Trophoblast cell (in vitro differentiated cells and primary cell): Measurements from ENCODE around the gene CHST5. TPM values are rescaled to one million over a fixed set of nuclear protein-coding genes. Genes with fewer than 3 reads are reported as not detected.

Experiments used
- DNase-seq, 2 donors: peaks; one replicate each; pipeline ENCODE4 v3.0.0-alpha.2; 2016
- H2AFZ ChIP-seq: 2 replicates; pipeline ENCODE4 v1.6.1; 2013; ENCODE audit warnings: low read length, moderate library complexity, mild to moderate bottlenecking; ENCODE audit not compliant: insufficient read depth, poor library complexity
- H2AK5ac ChIP-seq: 2 replicates; pipeline ENCODE4 v1.6.1; 2013; ENCODE audit warnings: mild to moderate bottlenecking, low read length
- H2BK120ac ChIP-seq: 2 replicates; pipeline ENCODE4 v1.6.1; 2013; ENCODE audit warnings: low read length, mild to moderate bottlenecking, moderate library complexity; ENCODE audit not compliant: insufficient read depth, poor library complexity
- H2BK12ac ChIP-seq: 2 replicates; pipeline ENCODE4 v1.6.1; 2013; ENCODE audit warnings: mild to moderate bottlenecking, low read length, moderate library complexity
- H2BK5ac ChIP-seq: 2 replicates; pipeline ENCODE4 v1.6.1; 2013; ENCODE audit warnings: low read length, low read depth, moderate library complexity, mild to moderate bottlenecking; ENCODE audit not compliant: poor library complexity
- H3K14ac ChIP-seq: 2 replicates; pipeline ENCODE4 v1.6.1; 2013; ENCODE audit warnings: mild to moderate bottlenecking, low read length
- H3K18ac ChIP-seq: 2 replicates; pipeline ENCODE4 v1.6.1; 2013; ENCODE audit warnings: mild to moderate bottlenecking, low read length
- H3K23ac ChIP-seq: 2 replicates; pipeline ENCODE4 v1.6.1; 2013; ENCODE audit warnings: low read length
- H3K27ac ChIP-seq: 2 replicates; pipeline ENCODE4 v1.5.1; 2013; ENCODE audit warnings: low read depth, mild to moderate bottlenecking, inconsistent platforms, low read length, moderate library complexity
- H3K27me3 ChIP-seq: 2 replicates; pipeline ENCODE4 v1.6.1; 2013; ENCODE audit warnings: inconsistent platforms, mild to moderate bottlenecking, low read length, moderate library complexity; ENCODE audit not compliant: insufficient read depth
- H3K36me3 ChIP-seq, 2 experiments: 1 replicate in 1 of 2; 2 replicates in 1 of 2; pipeline ENCODE4 v1.6.1; 2013; ENCODE audit warnings: low read length in 2 of 2, mild to moderate bottlenecking in 2 of 2, moderate library complexity in 1 of 2; ENCODE audit not compliant: insufficient read depth in 2 of 2, control insufficient read depth in 1 of 2
- H3K4ac ChIP-seq: 2 replicates; pipeline ENCODE4 v1.6.1; 2013; ENCODE audit warnings: low read depth, mild to moderate bottlenecking, low read length, moderate library complexity
- H3K4me1 ChIP-seq, 2 experiments: 1 replicate in 1 of 2; 2 replicates in 1 of 2; pipeline ENCODE4 v1.6.1; 2013; ENCODE audit warnings: low read length in 2 of 2, mild to moderate bottlenecking in 2 of 2, moderate library complexity in 1 of 2; ENCODE audit not compliant: insufficient read depth in 2 of 2, control insufficient read depth in 1 of 2
- H3K4me2 ChIP-seq: 2 replicates; pipeline ENCODE4 v1.6.1; 2013; ENCODE audit warnings: inconsistent platforms, mild to moderate bottlenecking, low read length, moderate library complexity
- H3K4me3 ChIP-seq: 2 replicates; pipeline ENCODE4 v1.5.1; 2013; ENCODE audit warnings: mild to moderate bottlenecking, low read depth, low read length, inconsistent platforms
- H3K79me1 ChIP-seq: one replicate; pipeline ENCODE4 v1.6.1; 2013; ENCODE audit warnings: low read length
- H3K79me2 ChIP-seq: 2 replicates; pipeline ENCODE4 v1.6.1; 2013; ENCODE audit warnings: low read length, mild to moderate bottlenecking; ENCODE audit not compliant: control insufficient read depth, insufficient read depth, poor library complexity
- H3K9ac ChIP-seq: 2 replicates; pipeline ENCODE4 v1.6.1; 2013; ENCODE audit warnings: mild to moderate bottlenecking, low read length
- H3K9me3 ChIP-seq: 2 replicates; pipeline ENCODE4 v1.6.1; 2013; ENCODE audit warnings: low read depth, mild to moderate bottlenecking, control low read depth, inconsistent platforms, low read length; ENCODE audit not compliant: insufficient read depth
- H4K12ac ChIP-seq: 2 replicates; pipeline ENCODE4 v1.6.1; 2013; ENCODE audit warnings: low read depth, mild to moderate bottlenecking, low read length, moderate library complexity
- H4K8ac ChIP-seq: 2 replicates; pipeline ENCODE4 v1.6.1; 2013; ENCODE audit warnings: low read depth, mild to moderate bottlenecking, low read length, moderate library complexity
- H4K91ac ChIP-seq: one replicate; pipeline ENCODE4 v1.6.1; 2013; ENCODE audit warnings: low read depth, mild to moderate bottlenecking, low read length, moderate library complexity
- WGBS: extraction: QIAGEN DNeasy Blood & Tissue Kit; methylation state at CpG from one replicate; pipeline ENCODE4 v1.1.7; 2013; ENCODE audit warnings: missing lambda C conversion rate; ENCODE audit not compliant: insufficient read length, insufficient coverage; ENCODE audit errors: extremely low coverage; 5-methylcytosine and 5-hydroxymethylcytosine counted together
- polyA plus RNA-seq: library from polyadenylated mRNA; stranded (reverse); fragments of 200-250 nt; gene quantifications from 2 replicates; pipeline ENCODE4 v1.2.3, GENCODE V29; 2013

Gene CHST5
- 0.06 and 0.07 TPM in 2 replicates for polyA plus RNA-seq

DNA sequence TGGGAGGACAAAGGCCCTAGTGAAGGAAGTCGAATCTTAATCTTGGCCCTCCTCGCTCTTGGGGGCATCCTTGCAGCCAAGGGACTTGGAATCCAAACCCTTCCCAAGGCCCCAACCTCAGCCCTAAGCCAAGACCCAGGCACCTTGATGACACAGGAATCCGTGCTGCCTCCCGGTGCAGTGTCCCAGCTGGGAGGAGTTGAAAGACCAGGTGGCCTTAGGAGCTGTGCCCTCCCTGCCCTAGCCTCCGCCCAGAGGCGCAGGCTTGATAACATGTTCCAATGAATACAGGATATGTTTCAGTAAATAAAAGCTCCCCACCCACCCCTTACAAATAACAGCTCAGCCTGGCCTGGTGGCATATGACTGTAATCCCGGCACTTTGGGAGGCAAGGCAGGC, at the start of gene CHST5:
Gene CHST5 (minus strand): TSS at position 208 of the 400 bp plus-strand sequence. CDS start 5,724 bp downstream, outside the sequence.
- no CpG with 5 or more reads among the region's 7 CpGs for WGBS
- H3K4ac ChIP-seq, result no peak within 1 kb of the TSS

DNA sequence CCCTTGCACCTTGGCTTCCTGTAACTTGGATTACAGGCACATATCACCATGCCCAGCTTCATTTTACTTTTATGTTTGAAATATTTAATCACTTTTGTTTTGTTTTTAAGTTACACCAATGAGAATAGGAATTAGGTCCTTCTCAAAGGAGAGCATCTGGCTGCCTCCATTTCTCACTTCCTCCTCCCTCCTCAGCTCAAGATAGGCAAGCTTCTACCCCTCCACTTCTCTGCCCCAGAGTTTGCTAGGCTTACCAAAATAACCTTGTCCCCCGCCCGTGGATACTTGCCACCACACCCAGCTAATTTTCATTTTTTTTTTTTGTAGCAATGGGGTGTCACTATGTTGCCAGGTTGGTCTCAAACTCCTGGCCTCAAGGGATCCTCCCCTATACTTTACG, 48.2 kb upstream of the CHST5 start:
- no peaks in the 10 kb centered on the region for H3K27me3 ChIP-seq
- H3K14ac ChIP-seq, result no peak overlapping the region
- H2BK120ac ChIP-seq, result no peak overlapping the region
- H3K27ac ChIP-seq, result no peak overlapping the region
- H3K4me2 ChIP-seq, result no peak overlapping the region
- no peaks in the 10 kb centered on the region for H3K79me1 ChIP-seq
- H3K79me2 ChIP-seq, result no peaks in the 10 kb centered on the region
- H2AK5ac ChIP-seq, result no peak overlapping the region
- H3K9ac ChIP-seq, result no peak overlapping the region
- peaks cover 0 to 9% of the 10 kb centered on the region in 2 experiments for H3K36me3 ChIP-seq
- H3K23ac ChIP-seq, result no peak overlapping the region
- H4K12ac ChIP-seq, result no peak overlapping the region
- no peak overlapping the region for H2AFZ ChIP-seq
- no peak overlapping the region for H4K91ac ChIP-seq
- H3K9me3 ChIP-seq, result no peaks in the 10 kb centered on the region
- WGBS, result no CpG with 5 or more reads among the region's 3 CpGs
- H3K4me3 ChIP-seq, result no peak overlapping the region
- no peak for DNase-seq
- H2BK12ac ChIP-seq, result no peak overlapping the region
- H3K18ac ChIP-seq, result no peak overlapping the region
- H3K4ac ChIP-seq, result no peak overlapping the region
- no peaks in the 10 kb centered on the region for H3K4me1 ChIP-seq
- H2BK5ac ChIP-seq, result no peak overlapping the region
- no peak overlapping the region for H4K8ac ChIP-seq

More for the DNA sequence above, at the start of gene CHST5:
- no peaks in the 10 kb centered on the region for H3K27me3 ChIP-seq
- no peak within 1 kb of the TSS for H2AFZ ChIP-seq
- DNase-seq, result no peak
- H3K9me3 ChIP-seq, result no peaks in the 10 kb centered on the region
- no peaks in the 10 kb centered on the region for H3K79me1 ChIP-seq
- H3K27ac ChIP-seq, result no peak within 1 kb of the TSS
- no peak within 1 kb of the TSS for H3K14ac ChIP-seq
- no peaks in the 10 kb centered on the region for H3K36me3 ChIP-seq
- H3K23ac ChIP-seq, result no peak within 1 kb of the TSS
- H3K4me3 ChIP-seq, result no peak within 1 kb of the TSS
- no peak within 1 kb of the TSS for H4K8ac ChIP-seq
- H4K12ac ChIP-seq, result no peak within 1 kb of the TSS
- no peak within 1 kb of the TSS for H2AK5ac ChIP-seq
- no peak within 1 kb of the TSS for H2BK120ac ChIP-seq
- H2BK5ac ChIP-seq, result no peak within 1 kb of the TSS
- no peak within 1 kb of the TSS for H3K4me2 ChIP-seq
- no peak within 1 kb of the TSS for H3K18ac ChIP-seq
- no peak within 1 kb of the TSS for H4K91ac ChIP-seq
- H2BK12ac ChIP-seq, result no peak within 1 kb of the TSS
- H3K9ac ChIP-seq, result no peak within 1 kb of the TSS
- no peaks in the 10 kb centered on the region for H3K4me1 ChIP-seq
- no peaks in the 10 kb centered on the region for H3K79me2 ChIP-seq

DNA sequence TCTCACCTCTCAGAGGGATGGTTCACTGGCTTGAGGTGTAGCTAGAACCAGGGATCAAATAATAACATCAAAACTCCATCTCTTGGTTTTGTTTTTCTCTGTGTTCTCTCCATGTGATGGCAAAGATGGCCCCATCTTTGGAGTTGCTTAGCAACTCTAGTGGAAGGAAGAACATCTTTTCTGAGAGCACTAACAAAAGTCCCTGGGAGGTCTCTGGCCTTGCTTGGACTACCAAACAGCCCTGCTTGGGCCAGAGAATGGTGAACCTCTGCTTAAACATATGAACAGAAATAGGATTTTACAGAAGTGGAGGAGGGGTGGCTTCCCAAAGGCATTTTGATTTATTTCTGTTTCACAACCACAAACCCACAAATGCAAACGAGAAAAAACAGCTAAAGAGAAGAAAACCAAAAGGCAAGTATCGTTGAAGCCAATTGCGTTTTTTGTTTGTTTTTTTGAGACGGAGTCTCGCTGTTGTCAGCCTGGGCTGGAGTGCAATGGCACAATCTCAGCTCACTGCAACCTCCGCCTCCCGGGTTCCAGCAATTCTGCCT, 43.5 kb upstream of the CHST5 start:
- Histone ChIP-seq H4K91ac (no peak overlapping the region), H2BK5ac (no peak overlapping the region), H3K4ac (no peak overlapping the region), H3K18ac (no peak overlapping the region), H2AK5ac (no peak overlapping the region), H3K14ac (no peak overlapping the region), H3K4me1 (no peaks in the 10 kb centered on the region), H3K9me3 (no peaks in the 10 kb centered on the region), H3K4me2 (no peak overlapping the region), H3K9ac (no peak overlapping the region), H2BK120ac (no peak overlapping the region), H3K23ac (no peak overlapping the region), H4K8ac (no peak overlapping the region), H3K27me3 (no peaks in the 10 kb centered on the region), H3K36me3 (peaks cover 14 to 33% of the 10 kb centered on the region in 2 experiments), H4K12ac (no peak overlapping the region), H2AFZ (no peak overlapping the region), H2BK12ac (no peak overlapping the region), H3K79me2 (no peaks in the 10 kb centered on the region), H3K4me3 (no peak overlapping the region), H3K27ac (no peak overlapping the region), H3K79me1 (no peaks in the 10 kb centered on the region)
- WGBS, result no CpG with 5 or more reads among the region's 7 CpGs
- DNase-seq, result no peak

DNA sequence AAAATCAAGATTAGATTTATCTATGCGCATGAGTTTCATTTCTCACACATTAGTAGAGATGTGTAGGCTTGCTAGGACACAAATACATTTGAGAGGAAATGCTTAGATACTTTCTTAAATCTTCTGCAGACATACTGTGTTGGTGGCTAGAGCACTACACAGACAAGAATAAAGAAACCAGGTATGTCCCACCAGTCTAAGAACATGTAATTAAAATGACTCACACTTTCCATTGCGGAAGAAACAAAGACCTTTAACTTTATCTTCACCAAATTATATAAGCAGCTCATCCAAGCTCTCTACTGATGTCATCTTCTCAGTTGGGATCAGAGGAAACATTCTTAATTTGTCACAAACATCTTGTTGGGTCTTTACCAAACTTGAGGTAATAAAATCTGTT, 42.8 kb upstream of the CHST5 start:
- WGBS, result no CpG with 5 or more reads among the region's 2 CpGs
- Histone ChIP-seq H3K4me1 (no peaks in the 10 kb centered on the region), H3K9me3 (no peaks in the 10 kb centered on the region)

More for the DNA sequence above, 42.8 kb upstream of the CHST5 start:
- H2BK120ac ChIP-seq, result no peak overlapping the region
- no peaks in the 10 kb centered on the region for H3K27me3 ChIP-seq
- no peaks in the 10 kb centered on the region for H3K79me2 ChIP-seq
- peaks cover 16 to 38% of the 10 kb centered on the region in 2 experiments for H3K36me3 ChIP-seq
- H3K18ac ChIP-seq, result no peak overlapping the region
- H3K27ac ChIP-seq, result no peak overlapping the region
- H3K4ac ChIP-seq, result no peak overlapping the region
- no peak overlapping the region for H3K4me3 ChIP-seq
- no peak overlapping the region for H3K9ac ChIP-seq
- H3K4me2 ChIP-seq, result no peak overlapping the region
- no peak overlapping the region for H2BK12ac ChIP-seq
- H4K8ac ChIP-seq, result no peak overlapping the region
- H4K12ac ChIP-seq, result no peak overlapping the region
- DNase-seq, result no peak
- H2AFZ ChIP-seq, result no peak overlapping the region
- no peak overlapping the region for H3K23ac ChIP-seq
- no peak overlapping the region for H2AK5ac ChIP-seq
- no peak overlapping the region for H3K14ac ChIP-seq
- no peaks in the 10 kb centered on the region for H3K79me1 ChIP-seq
- no peak overlapping the region for H2BK5ac ChIP-seq
- no peak overlapping the region for H4K91ac ChIP-seq
